Measurements from ENCODE around the gene EPS8. TPM values are rescaled to one million over a fixed set of nuclear protein-coding genes. Genes with fewer than 3 reads are reported as not detected.

Gene EPS8
- total and polyA plus RNA-seq, 2 donors (not counting 1 experiment from before 2014, with no cell fraction given), result 0.76 to 0.96 TPM

GRCh38 chr12:15837141-15837790, 48.1 kb upstream of the EPS8 start:
- no peak overlapping the region for H3K9ac ChIP-seq (ENCODE audit: low read length)
- 89% methylated on average over 4 of the region's 5 CpGs for WGBS (ENCODE audit: insufficient coverage)
- no peaks in the 10 kb centered on the region for H4K20me1 ChIP-seq (ENCODE audit: control insufficient read depth, insufficient read depth, low read length, poor library complexity, severe bottlenecking)
- ChIA-PET POLR2A (no interaction called here), CTCF (no interaction called here)
- no peaks in the 10 kb centered on the region for H3K36me3 ChIP-seq (replicated peaks in 1 of 2; ENCODE audit: control extremely low read depth in 1 of 2, control insufficient read depth in 1 of 2, extremely low read depth in 1 of 2, insufficient read depth in 2 of 2, low read length in 1 of 2)
- H3K27ac ChIP-seq (ENCODE audit: low read length in 2 of 2), result no peak overlapping the region
- TF ChIP-seq EZH2 (IDR thresholded peaks at IDR 0.05; ENCODE audit: borderline replicate concordance, insufficient read depth, low read depth, low read length, poor library complexity, severe bottlenecking) (no peak), CTCF (IDR thresholded peaks at IDR 0.05) (no peak)
- H3K4me3 Mint-ChIP-seq, result no peak overlapping the region
- H3K27ac Mint-ChIP-seq, result no peak overlapping the region
- peaks cover 8% of the 10 kb centered on the region for H3K27me3 Mint-ChIP-seq
- ATAC-seq (ENCODE audit: low read depth), result no peak
- H3K27me3 ChIP-seq (replicated peaks in 1 of 4; ENCODE audit: control extremely low read depth in 1 of 4, control insufficient read depth in 3 of 4, insufficient read depth in 4 of 4, low read length in 3 of 4), result peaks cover 0 to 4% (median 1%) of the 10 kb centered on the region in 4 experiments
- no peaks in the 10 kb centered on the region for H3K9me3 ChIP-seq (ENCODE audit: control extremely low read depth in 1 of 3, control insufficient read depth in 2 of 3, insufficient read depth in 1 of 3, low read length in 2 of 3)
- no peak overlapping the region for H3K4me3 ChIP-seq (ENCODE audit: control extremely low read depth in 1 of 5, extremely low read depth in 1 of 5, insufficient read depth in 1 of 5, low read depth in 2 of 5, low read length in 4 of 5)
- H2AFZ ChIP-seq (ENCODE audit: insufficient read depth, low read depth, low read length, poor library complexity, severe bottlenecking), result no peak overlapping the region
- H3K4me1 Mint-ChIP-seq, result no peaks in the 10 kb centered on the region
- H3K4me2 ChIP-seq (replicated peaks; ENCODE audit: low read depth, low read length, poor library complexity, severe bottlenecking), result no peak overlapping the region
- no peaks in the 10 kb centered on the region for H3K79me2 ChIP-seq (ENCODE audit: control insufficient read depth, insufficient read depth, low read length)
- H3K4me1 ChIP-seq (ENCODE audit: control insufficient read depth in 2 of 2, insufficient read depth in 2 of 2, low read length in 2 of 2), result no peaks in the 10 kb centered on the region
- H3K9me3 Mint-ChIP-seq (ENCODE audit: insufficient read depth), result no peaks in the 10 kb centered on the region
- intact Hi-C loops (cut with micrococcal nuclease), result no loop called here
- DNase-seq, result no peak

DNA sequence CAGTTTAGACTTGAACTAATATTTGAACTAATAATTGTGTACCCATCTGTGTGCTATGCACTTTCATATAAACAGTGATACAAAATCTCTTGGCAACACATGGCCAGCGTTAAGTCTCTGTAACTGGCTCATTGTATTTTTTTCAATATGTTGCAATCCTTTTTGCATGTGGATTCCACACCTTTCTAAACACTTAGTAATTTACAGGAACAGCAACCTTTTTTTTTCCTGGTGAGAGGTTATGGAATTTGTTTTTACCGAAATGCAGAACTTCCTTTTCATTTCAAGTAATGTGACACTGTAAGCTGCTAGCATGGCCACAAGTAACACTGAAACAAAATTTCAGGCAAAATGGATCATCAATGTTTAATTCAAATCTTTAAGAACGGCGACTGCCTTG, 45.4 kb upstream of the EPS8 start:
- H3K9me3 Mint-ChIP-seq (ENCODE audit: insufficient read depth), result no peaks in the 10 kb centered on the region
- TF ChIP-seq EZH2 (IDR thresholded peaks at IDR 0.05; ENCODE audit: borderline replicate concordance, insufficient read depth, low read depth, low read length, poor library complexity, severe bottlenecking) (no peak), CTCF (IDR thresholded peaks at IDR 0.05) (no peak)
- peaks cover 8% of the 10 kb centered on the region for H3K27me3 Mint-ChIP-seq
- Histone ChIP-seq H3K27ac (ENCODE audit: low read length in 2 of 2) (no peak overlapping the region), H3K4me2 (replicated peaks; ENCODE audit: low read depth, low read length, poor library complexity, severe bottlenecking) (no peak overlapping the region), H3K27me3 (replicated peaks in 1 of 4; ENCODE audit: control extremely low read depth in 1 of 4, control insufficient read depth in 3 of 4, insufficient read depth in 4 of 4, low read length in 3 of 4) (peaks cover 0 to 4% (median 1%) of the 10 kb centered on the region in 4 experiments), H3K9ac (ENCODE audit: low read length) (no peak overlapping the region), H2AFZ (ENCODE audit: insufficient read depth, low read depth, low read length, poor library complexity, severe bottlenecking) (no peak overlapping the region), H3K4me3 (ENCODE audit: control extremely low read depth in 1 of 5, extremely low read depth in 1 of 5, insufficient read depth in 1 of 5, low read depth in 2 of 5, low read length in 4 of 5) (no peak overlapping the region), H3K79me2 (ENCODE audit: control insufficient read depth, insufficient read depth, low read length) (no peaks in the 10 kb centered on the region), H3K4me1 (ENCODE audit: control insufficient read depth in 2 of 2, insufficient read depth in 2 of 2, low read length in 2 of 2) (no peaks in the 10 kb centered on the region), H3K9me3 (ENCODE audit: control extremely low read depth in 1 of 3, control insufficient read depth in 2 of 3, insufficient read depth in 1 of 3, low read length in 2 of 3) (no peaks in the 10 kb centered on the region), H3K36me3 (replicated peaks in 1 of 2; ENCODE audit: control extremely low read depth in 1 of 2, control insufficient read depth in 1 of 2, extremely low read depth in 1 of 2, insufficient read depth in 2 of 2, low read length in 1 of 2) (no peaks in the 10 kb centered on the region), H4K20me1 (ENCODE audit: control insufficient read depth, insufficient read depth, low read length, poor library complexity, severe bottlenecking) (no peaks in the 10 kb centered on the region)
- H3K4me1 Mint-ChIP-seq, result no peaks in the 10 kb centered on the region
- H3K4me3 Mint-ChIP-seq, result no peak overlapping the region
- ChIA-PET POLR2A (no interaction called here), CTCF (no interaction called here)
- DNase-seq, result no peak
- H3K27ac Mint-ChIP-seq, result no peak overlapping the region
- no peak for ATAC-seq (ENCODE audit: low read depth)
- no CpG with 5 or more reads among the region's 4 CpGs for WGBS (ENCODE audit: insufficient coverage)
- intact Hi-C loops (cut with micrococcal nuclease), result no loop called here
